NOMO-1 treated with dmso at 0.1 percent for 144 hours (cell line): Measurements from ENCODE around the gene DNMT1.
"Not testable (repeated sequence)": the region's sequence is repeated elsewhere in the genome, so short reads cannot be mapped to it uniquely, and the experiment has no call there.

ENCODE experiments used
- DNase-seq: peaks from one replicate; lab custom pipeline; 2025; ENCODE audit not compliant: unreplicated experiment; lab: John Stamatoyannopoulos, UW

Gene DNMT1

GRCh38 chr19:10184636-10185035 is 10.1 kb downstream of the DNMT1 start:
- DNase-seq = no peak

DNA sequence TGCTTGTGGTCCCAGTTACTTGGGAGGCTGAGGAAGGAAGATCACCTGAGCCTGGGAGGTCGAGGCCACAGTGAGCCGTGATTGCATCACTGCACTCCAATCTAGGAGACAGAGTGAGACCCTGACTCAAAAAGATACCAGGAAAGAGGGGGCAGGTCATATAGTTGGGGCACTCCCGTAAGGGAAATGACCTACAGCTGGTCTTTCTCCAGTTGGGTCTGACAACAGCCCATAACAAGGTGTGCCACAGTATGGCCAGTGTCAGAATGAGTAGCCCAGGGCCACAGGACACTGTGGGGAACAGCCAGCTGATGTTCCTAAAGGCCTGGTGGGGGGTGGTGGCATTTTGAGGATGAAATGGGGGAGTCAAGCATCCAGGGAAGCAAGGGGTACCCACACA is 10.8 kb downstream of the DNMT1 start:
- DNase-seq = no peak

DNA sequence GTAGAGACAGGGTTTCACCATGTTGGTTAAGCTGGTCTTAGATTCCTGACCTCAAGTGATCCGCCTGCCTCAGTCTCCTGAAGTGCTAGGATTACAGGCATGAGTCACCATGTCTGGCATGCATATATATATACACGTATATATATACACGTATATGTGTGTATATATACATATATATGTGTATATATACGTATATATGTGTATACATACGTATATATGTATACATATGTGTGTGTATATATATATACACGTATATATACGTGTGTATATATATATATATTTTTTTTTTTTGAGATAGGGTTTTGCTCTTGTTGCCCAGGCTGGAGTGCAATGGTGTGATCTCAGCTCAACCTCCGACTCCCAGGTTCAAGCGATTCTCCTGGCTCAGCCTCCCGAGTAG is 11.9 kb downstream of the DNMT1 start:
- no peak for DNase-seq

DNA sequence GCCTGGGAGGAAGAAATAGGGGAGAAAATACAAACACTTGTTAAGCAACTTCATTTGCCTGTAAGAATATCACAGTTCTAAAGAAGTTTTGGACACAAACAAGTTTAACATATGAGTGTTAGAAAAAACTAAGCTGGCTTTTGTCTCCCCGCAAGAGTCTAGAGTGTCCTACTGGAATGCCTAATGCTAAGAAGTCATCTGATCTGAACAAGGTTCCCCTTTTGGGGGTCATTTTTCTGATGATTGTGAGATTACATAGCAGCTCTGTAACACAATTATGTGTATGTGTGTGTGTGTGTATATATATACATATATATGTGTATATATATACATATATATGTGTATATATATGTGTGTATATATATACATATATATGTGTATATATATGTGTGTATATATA is 12.7 kb downstream of the DNMT1 start:
- DNase-seq = no peak

DNA sequence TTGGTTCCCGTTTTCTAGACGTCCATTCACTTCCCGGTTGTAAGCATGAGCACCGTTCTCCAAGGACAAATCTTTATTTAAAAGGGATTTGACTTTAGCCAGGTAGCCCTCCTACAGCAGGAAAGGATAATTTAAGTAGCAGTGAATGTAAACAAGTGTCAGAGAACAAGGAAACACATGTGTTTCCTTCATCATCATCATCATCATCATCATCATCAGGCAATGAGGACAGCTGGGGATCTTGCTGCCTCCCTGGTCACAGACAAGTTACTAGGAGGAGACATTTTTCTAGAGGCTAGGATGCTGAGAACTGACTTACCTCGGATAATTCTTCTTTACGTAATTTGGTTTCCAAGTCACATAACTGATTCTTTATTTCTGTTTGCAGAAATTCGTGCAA is 14.3 kb downstream of the DNMT1 start:
- no peak for DNase-seq

- DNase-seq = not testable (repeated sequence)
Measured at GRCh38 chr19:10180024-10180423, 14.7 kb downstream of the DNMT1 start.

GRCh38 chr19:10173527-10173926 is 21.2 kb downstream of the DNMT1 start:
- no peak for DNase-seq

DNA sequence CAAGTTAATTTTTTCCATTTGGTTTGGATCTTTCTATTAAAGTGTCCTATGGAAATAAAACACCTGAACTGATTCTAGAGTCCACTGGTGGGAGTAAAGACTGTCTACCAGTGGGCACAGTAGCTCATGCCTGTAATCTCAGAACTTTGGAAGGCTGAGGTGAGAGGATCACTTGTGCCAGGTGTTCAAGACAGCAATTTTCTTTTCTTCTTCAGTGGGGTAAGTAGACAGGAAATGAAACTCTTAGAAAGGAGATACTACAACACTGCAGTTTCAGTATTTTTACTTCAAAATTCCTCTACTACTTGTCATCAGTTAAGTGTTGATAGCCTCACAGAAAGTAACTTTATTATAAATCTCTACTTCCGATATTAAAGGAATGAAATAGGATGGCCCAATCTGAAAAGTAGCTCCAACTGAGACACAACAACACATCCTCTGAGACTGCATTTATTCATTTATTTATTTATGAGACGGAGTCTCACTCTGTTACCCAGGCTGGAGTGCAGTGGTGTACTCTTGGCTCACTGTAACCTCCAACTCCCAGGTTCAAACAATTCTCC is 26.3 kb downstream of the DNMT1 start:
- no peak for DNase-seq

GRCh38 chr19:10167459-10167858 is 27.3 kb downstream of the DNMT1 start:
- no peak for DNase-seq

DNA sequence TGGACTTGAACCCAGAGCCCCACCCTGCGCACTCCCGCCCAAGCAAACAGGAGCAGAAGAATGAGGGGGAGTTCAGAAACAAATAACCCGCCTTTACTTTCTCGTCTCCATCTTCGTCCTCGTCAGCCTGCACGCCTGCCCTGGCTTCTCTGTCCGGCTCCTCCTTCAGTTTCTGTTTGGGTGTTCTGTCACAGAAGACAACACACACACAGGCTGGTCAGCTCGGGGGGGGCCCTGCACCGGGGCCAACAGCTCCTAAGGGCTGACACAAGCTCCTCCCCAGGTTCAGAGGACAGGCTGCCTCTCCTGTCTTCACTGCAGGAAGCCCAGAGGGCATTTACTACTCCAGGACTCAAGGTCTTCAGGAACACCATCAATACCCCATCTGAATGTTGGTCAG is 28.3 kb downstream of the DNMT1 start:
- DNase-seq = not testable (repeated sequence)

DNA sequence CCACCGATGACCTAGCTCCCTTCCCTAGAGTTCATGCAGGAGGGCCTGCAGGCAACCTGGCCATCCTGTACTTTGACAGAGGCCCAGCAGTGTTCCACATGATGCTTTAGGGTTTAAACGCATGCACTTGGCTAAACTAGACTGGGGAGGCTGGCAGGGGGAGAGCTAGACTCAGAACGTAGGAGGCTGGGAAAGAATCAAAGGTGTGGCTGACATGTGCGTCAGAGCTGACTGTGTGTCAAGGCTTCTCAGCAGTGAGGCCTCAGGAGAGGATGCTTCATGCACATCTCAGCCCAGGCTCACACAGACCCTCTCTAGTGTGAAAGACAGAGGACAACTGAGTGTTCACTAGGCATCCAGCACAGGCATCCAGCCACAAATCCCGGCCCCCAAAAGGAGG is 28.7 kb downstream of the DNMT1 start:
- DNase-seq = no peak

DNA sequence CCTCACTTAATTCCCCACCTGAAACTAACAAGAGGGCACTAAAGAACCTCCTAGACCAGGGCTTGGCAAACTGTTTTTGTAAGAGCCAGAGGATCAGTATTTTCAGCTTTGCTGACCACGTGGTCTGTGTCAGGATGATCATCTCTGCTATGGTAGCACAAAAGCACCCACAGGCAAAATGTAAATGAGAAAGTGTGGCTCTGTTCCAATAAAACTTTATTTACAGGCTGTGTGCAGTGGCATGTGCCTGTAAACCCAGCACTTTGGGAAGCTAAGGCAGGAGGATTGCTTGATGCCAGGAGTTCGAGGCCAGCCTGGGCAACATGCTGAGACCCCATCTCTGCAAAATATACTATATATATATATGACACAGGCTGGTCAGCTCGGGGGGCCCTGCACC is 31.2 kb downstream of the DNMT1 start:
- no peak for DNase-seq

DNA sequence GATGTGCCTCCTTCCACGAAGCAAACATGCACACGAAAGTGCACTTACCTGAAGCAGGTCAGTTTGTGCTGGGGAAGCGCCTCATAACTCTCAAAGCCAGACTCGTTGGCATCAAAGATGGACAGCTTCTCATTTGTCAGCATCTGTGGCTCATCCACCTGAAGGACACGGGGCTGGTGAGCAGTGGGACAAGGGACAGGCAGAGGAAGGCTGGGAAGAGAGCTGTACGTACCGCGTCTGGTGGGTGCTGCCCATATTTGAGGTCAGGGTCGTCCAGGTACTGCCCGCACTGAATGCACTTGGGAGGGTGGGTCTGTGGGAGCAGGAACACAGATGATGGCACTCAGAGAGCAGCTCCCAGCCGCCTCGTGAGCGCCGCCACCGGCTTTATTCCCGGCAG is 35.1 kb downstream of the DNMT1 start:
- no peak for DNase-seq

DNA sequence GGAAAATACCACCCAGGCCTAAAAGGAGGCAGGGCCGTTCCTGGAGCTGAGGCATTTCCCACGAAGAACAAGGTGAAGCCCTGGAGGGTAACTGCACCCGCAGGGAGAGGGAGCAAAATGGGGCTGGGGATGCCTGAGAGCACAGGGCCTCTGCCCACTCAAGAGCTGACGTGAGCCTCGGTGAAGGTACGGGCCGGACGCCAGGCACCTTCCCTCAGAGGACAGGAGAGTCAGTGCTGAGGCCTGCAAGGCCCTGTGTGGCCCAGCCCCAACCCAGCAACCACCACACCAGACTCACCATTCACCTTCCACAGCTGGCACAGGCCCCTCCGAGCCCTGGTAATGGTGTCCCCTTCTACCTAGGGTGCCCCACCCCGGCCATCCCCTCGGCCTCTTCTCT is 36.3 kb downstream of the DNMT1 start:
- DNase-seq = no peak

GRCh38 chr19:10158071-10158470 is 36.7 kb downstream of the DNMT1 start:
- no peak for DNase-seq

- DNase-seq = no peak
Measured at GRCh38 chr19:10155839-10156238, 38.9 kb downstream of the DNMT1 start.

- DNase-seq = no peak
Measured at GRCh38 chr19:10152100-10152499, 42.7 kb downstream of the DNMT1 start.

DNA sequence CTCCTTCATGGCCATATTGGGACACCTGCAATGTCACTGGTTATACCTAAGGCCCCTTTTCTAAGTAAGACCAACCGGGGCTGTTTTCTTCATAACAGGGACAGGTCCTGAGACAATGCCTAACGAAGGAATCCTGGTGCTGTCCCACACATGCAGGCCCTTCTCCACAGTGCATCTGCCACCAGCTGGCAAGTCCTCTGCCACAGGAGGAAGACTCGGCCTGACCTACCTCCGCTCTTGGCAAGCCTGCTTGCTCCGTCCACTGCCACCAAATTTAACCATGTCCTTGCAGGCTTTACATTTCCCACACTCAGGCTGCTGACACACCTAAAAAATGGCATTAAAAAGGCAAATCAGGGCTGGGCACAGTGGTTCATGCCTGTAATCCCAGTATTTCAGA is 43.2 kb downstream of the DNMT1 start:
- no peak for DNase-seq

GRCh38 chr19:10149427-10149826 is 45.3 kb downstream of the DNMT1 start:
- DNase-seq = no peak

GRCh38 chr19:10146142-10146541 is 48.6 kb downstream of the DNMT1 start:
- no peak for DNase-seq

- no peak for DNase-seq
Measured at GRCh38 chr19:10145031-10145430, 49.7 kb downstream of the DNMT1 start.

- no peak for DNase-seq
Measured at GRCh38 chr19:10144361-10144760, 50.4 kb downstream of the DNMT1 start.

GRCh38 chr19:10143681-10144080 is 51.1 kb downstream of the DNMT1 start:
- no peak for DNase-seq
